WTC11 (cell line): ENCODE results near the gene SPTLC3. TPM values are rescaled to one million over a fixed set of nuclear protein-coding genes. Genes with fewer than 3 reads are reported as not detected.

Experiments used
- ATAC-seq: fragments of 200-7000 bp; cut with Tn5 transposase; 2 replicates; pipeline ENCODE4 v1.10.0; 2021; ENCODE audit warnings: mild to moderate bottlenecking, moderate library complexity
- CTCF ChIA-PET: fragments of 300-600 bp; sonication (Branson Sonifier 250); formaldehyde crosslinking; loops from one replicate; lab custom pipeline; 2021; ENCODE audit warnings: antibody characterized with exemption; lab: Charles Lee
- POLR2A ChIA-PET: fragments of 350-600 bp; sonication (Branson Sonifier 250); formaldehyde crosslinking; loops from one replicate; lab custom pipeline; 2021; ENCODE audit warnings: antibody characterized with exemption; lab: Charles Lee
- DNase-seq: peaks from one replicate; pipeline ENCODE4 v3.0.0; 2021; ENCODE audit warnings: low spot score
- H3K27ac Mint-ChIP-seq: 2 replicates; pipeline ENCODE4 v1.8.0; 2021; ENCODE audit warnings: mixed read lengths
- H3K27me3 Mint-ChIP-seq: 2 replicates; pipeline ENCODE4 v1.8.0; 2021; ENCODE audit warnings: low read depth, mild to moderate bottlenecking, moderate library complexity, mixed read lengths
- H3K36me3 Mint-ChIP-seq: 2 replicates; pipeline ENCODE4 v1.8.0; 2021; ENCODE audit warnings: mixed read lengths
- H3K4me1 Mint-ChIP-seq: 2 replicates; pipeline ENCODE4 v1.8.0; 2022; ENCODE audit warnings: mixed read lengths
- H3K4me3 Mint-ChIP-seq: 2 replicates; pipeline ENCODE4 v1.8.0; 2021; ENCODE audit warnings: mild to moderate bottlenecking, moderate library complexity, mixed read lengths
- H3K9me3 Mint-ChIP-seq: 2 replicates; pipeline ENCODE4 v1.8.0; 2021; ENCODE audit warnings: mixed read lengths
- AR ChIP-seq: fragments of 250-450 bp; sonication (Bioruptor Pico); IDR thresholded peaks from 2 replicates; pipeline ENCODE4 v1.9.0; 2021; ENCODE audit warnings: mild to moderate bottlenecking
- ARID4B ChIP-seq: sonication (generic); formaldehyde crosslinking; IDR thresholded peaks from 2 replicates; pipeline ENCODE4 v1.8.0; 2023; ENCODE audit warnings: missing genetic modification reagents, mild to moderate bottlenecking, borderline replicate concordance
- ATF1 ChIP-seq: sonication (generic); formaldehyde crosslinking; IDR thresholded peaks from 2 replicates; pipeline ENCODE4 v1.8.1; 2023; ENCODE audit warnings: mild to moderate bottlenecking, moderate library complexity, missing genetic modification reagents
- CBFB ChIP-seq: sonication (generic); formaldehyde crosslinking; IDR thresholded peaks from 2 replicates; pipeline ENCODE4 v1.8.1; 2022; ENCODE audit warnings: mild to moderate bottlenecking, low read depth, missing genetic modification reagents
- CTCF ChIP-seq: fragments of 200-600 bp; IDR thresholded peaks from 2 replicates; pipeline ENCODE4 v1.8.0; 2022; ENCODE audit warnings: antibody characterized with exemption
- ELF4 ChIP-seq: sonication (generic); formaldehyde crosslinking; IDR thresholded peaks from 2 replicates; pipeline ENCODE4 v1.8.1; 2022; ENCODE audit warnings: low read depth, mild to moderate bottlenecking, moderate library complexity, missing genetic modification reagents
- FOXJ3 ChIP-seq: sonication (generic); formaldehyde crosslinking; IDR thresholded peaks from 2 replicates; pipeline ENCODE4 v1.9.0; 2021; ENCODE audit warnings: missing genetic modification reagents, mild to moderate bottlenecking, borderline replicate concordance
- IRF2 ChIP-seq: sonication (generic); formaldehyde crosslinking; IDR thresholded peaks from 2 replicates; pipeline ENCODE4 v1.8.0; 2022; ENCODE audit warnings: low read depth, missing genetic modification reagents, borderline replicate concordance
- JAZF1 ChIP-seq: fragments of 250-450 bp; sonication (Bioruptor Pico); IDR thresholded peaks from 2 replicates; pipeline ENCODE4 v1.9.0; 2021; ENCODE audit warnings: moderate library complexity, mild to moderate bottlenecking, inconsistent platforms
- KAT7 ChIP-seq: sonication (generic); formaldehyde crosslinking; IDR thresholded peaks from 2 replicates; pipeline ENCODE4 v1.8.1; 2023; ENCODE audit warnings: missing genetic modification reagents, mild to moderate bottlenecking, borderline replicate concordance
- PRDM15 ChIP-seq: sonication (generic); formaldehyde crosslinking; IDR thresholded peaks from 2 replicates; pipeline ENCODE4 v1.8.0; 2022; ENCODE audit warnings: missing genetic modification reagents
- RORB ChIP-seq: fragments of 250-450 bp; sonication (Bioruptor Pico); IDR thresholded peaks from 2 replicates; pipeline ENCODE4 v1.9.0; 2021; ENCODE audit warnings: mild to moderate bottlenecking
- SMAD3 ChIP-seq: sonication (generic); formaldehyde crosslinking; IDR thresholded peaks from 2 replicates; pipeline ENCODE4 v1.8.0; 2022; ENCODE audit warnings: missing genetic modification reagents, mild to moderate bottlenecking, borderline replicate concordance
- TCF7 ChIP-seq: sonication (generic); formaldehyde crosslinking; IDR thresholded peaks from 2 replicates; pipeline ENCODE4 v1.8.0; 2022; ENCODE audit warnings: mild to moderate bottlenecking, low read depth, missing genetic modification reagents, moderate library complexity
- ZNF317 ChIP-seq: sonication (generic); formaldehyde crosslinking; IDR thresholded peaks from 2 replicates; pipeline ENCODE4 v1.8.1; 2023; ENCODE audit warnings: low read depth, mild to moderate bottlenecking, moderate library complexity, missing genetic modification reagents, borderline replicate concordance
- ZNF396 ChIP-seq: fragments of 250-450 bp; sonication (Bioruptor Pico); IDR thresholded peaks from 2 replicates; pipeline ENCODE4 v1.8.0; 2021; ENCODE audit warnings: mild to moderate bottlenecking, moderate library complexity, borderline replicate concordance
- ZNF425 ChIP-seq: fragments of 250-450 bp; sonication (Bioruptor Pico); conservative IDR thresholded peaks from 2 replicates; pipeline ENCODE4 v1.9.0; 2021; ENCODE audit warnings: mild to moderate bottlenecking
- total RNA-seq: library from RNA; stranded (reverse); gene quantifications from 3 replicates; pipeline ENCODE4 v1.2.3, GENCODE V29; 2021

The SPTLC3 gene
- total RNA-seq, 1 experiment from 2014 or later = 0.13 TPM

GRCh38 chr20:13158369-13158768, 149.6 kb downstream of the SPTLC3 start:
- Mint-ChIP-seq H3K9me3 (no peaks in the 10 kb centered on the region), H3K27me3 (no peaks in the 10 kb centered on the region; the same call in 1 of the 2 replicates), H3K36me3 (no peaks in the 10 kb centered on the region), H3K4me3 (no peak overlapping the region), H3K4me1 (0 out of 2 replicates have a peak, but pooled peaks cover 4% of the 10 kb centered on the region), H3K27ac (no peak overlapping the region)
- ChIA-PET CTCF (no interaction called here), POLR2A (no interaction called here)
- no peak for DNase-seq
- ATAC-seq = no peak
- TF ChIP-seq CTCF = no peak
- TF ChIP-seq ELF4 (CRISPR knock-in tag) = no peak
- no peak for TF ChIP-seq JAZF1 (CRISPR knock-in tag)
- TF ChIP-seq ZNF317 (CRISPR knock-in tag) = no peak
- TF ChIP-seq SMAD3 = no peak
- no peak for TF ChIP-seq ZNF425 (CRISPR knock-in tag)
- no peak for TF ChIP-seq IRF2 (CRISPR knock-in tag)
- TF ChIP-seq PRDM15 (CRISPR knock-in tag) = no peak
- TF ChIP-seq FOXJ3 (CRISPR knock-in tag) = no peak
- no peak for TF ChIP-seq ATF1 (CRISPR knock-in tag)
- no peak for TF ChIP-seq CBFB (CRISPR knock-in tag)
- TF ChIP-seq TCF7 = no peak
- no peak for TF ChIP-seq AR

GRCh38 chr20:13159889-13160288, 151.1 kb downstream of the SPTLC3 start:
- Mint-ChIP-seq H3K4me1 (peaks cover 2% of the 10 kb centered on the region; the same call in 1 of the 2 replicates), H3K4me3 (no peak overlapping the region), H3K9me3 (no peaks in the 10 kb centered on the region), H3K27me3 (no peaks in the 10 kb centered on the region; the same call in 1 of the 2 replicates), H3K27ac (no peak overlapping the region), H3K36me3 (no peaks in the 10 kb centered on the region)
- CTCF ChIA-PET = interaction anchor here (0.9 kb wide), 1 partner anchor 39 kb away, joined by 3 read pairs; no protein-coding TSS in a partner anchor
- ATAC-seq (no peak), DNase-seq (no peak)
- POLR2A ChIA-PET = no interaction called here
- TF ChIP-seq ARID4B (CRISPR knock-in tag) = no peak
- no peak for TF ChIP-seq RORB
- TF ChIP-seq KAT7 (CRISPR knock-in tag) = no peak
- TF ChIP-seq AR = no peak
- TF ChIP-seq ZNF396 = no peak
